ENCODE measurements around the gene MAML1. TPM values are rescaled to one million over a fixed set of nuclear protein-coding genes. Genes with fewer than 3 reads are reported as not detected.
A peak's percentile ranks its signal among the peaks of the same experiment; 100 is the strongest.
"Not testable (repeated sequence)": the region's sequence is repeated elsewhere in the genome, so short reads cannot be mapped to it uniquely, and the experiment has no call there.

MAML1 gene, protein sequence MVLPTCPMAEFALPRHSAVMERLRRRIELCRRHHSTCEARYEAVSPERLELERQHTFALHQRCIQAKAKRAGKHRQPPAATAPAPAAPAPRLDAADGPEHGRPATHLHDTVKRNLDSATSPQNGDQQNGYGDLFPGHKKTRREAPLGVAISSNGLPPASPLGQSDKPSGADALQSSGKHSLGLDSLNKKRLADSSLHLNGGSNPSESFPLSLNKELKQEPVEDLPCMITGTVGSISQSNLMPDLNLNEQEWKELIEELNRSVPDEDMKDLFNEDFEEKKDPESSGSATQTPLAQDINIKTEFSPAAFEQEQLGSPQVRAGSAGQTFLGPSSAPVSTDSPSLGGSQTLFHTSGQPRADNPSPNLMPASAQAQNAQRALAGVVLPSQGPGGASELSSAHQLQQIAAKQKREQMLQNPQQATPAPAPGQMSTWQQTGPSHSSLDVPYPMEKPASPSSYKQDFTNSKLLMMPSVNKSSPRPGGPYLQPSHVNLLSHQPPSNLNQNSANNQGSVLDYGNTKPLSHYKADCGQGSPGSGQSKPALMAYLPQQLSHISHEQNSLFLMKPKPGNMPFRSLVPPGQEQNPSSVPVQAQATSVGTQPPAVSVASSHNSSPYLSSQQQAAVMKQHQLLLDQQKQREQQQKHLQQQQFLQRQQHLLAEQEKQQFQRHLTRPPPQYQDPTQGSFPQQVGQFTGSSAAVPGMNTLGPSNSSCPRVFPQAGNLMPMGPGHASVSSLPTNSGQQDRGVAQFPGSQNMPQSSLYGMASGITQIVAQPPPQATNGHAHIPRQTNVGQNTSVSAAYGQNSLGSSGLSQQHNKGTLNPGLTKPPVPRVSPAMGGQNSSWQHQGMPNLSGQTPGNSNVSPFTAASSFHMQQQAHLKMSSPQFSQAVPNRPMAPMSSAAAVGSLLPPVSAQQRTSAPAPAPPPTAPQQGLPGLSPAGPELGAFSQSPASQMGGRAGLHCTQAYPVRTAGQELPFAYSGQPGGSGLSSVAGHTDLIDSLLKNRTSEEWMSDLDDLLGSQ
- 1 to 10 TPM in 2 of 3 donors, under 1 TPM in 1; 0.59 to 8.5 (median 1.5) TPM for polyA plus RNA-seq

- Mint-ChIP-seq H3K27ac (peak within 1 kb of the TSS; percentile 93 to 98 (median 96)), H3K9me3 (no peaks in the 10 kb centered on the region)
Measured at GRCh38 chr5:179732412-179732917, at the start of gene MAML1. Gene MAML1 (plus strand): TSS chr5:179732822. CDS start chr5:179733113, 291 bp downstream.

DNA sequence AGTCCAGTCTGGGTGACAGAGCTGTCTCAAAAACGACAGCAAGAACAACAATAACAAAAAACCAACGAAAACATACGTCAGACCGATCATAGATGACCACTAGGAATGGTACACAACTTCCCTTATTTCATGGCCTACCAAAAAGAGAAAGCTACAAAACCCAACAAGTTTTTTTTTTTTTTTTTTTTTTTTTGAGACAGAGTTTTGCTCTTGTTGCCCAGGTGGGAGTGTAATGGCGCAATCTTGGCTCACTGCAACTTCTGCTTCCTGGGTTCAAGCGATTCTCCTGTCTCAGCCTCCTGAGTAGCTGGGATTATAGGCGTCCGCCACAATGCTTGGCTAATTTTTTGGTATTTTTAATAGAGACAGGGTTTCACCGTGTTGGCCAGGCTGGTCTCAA is 43.4 kb upstream of the MAML1 start:
- H3K4me3 Mint-ChIP-seq; H3K36me3 Mint-ChIP-seq; H3K27ac Mint-ChIP-seq; DNase-seq; H3K4me1 Mint-ChIP-seq; H3K27me3 Mint-ChIP-seq (ENCODE audit: low read depth in 3 of 3); H3K9me3 Mint-ChIP-seq: not testable (repeated sequence)

More at GRCh38 chr5:179732412-179732917, at the start of gene MAML1:
- DNase-seq: peak; percentile 99 to 100 (median 99)
- peaks cover 4 to 30% (median 12%) of the 10 kb centered on the region in 3 donors for H3K36me3 Mint-ChIP-seq
- peaks cover 2 to 4% (median 4%) of the 10 kb centered on the region in 3 donors for H3K27me3 Mint-ChIP-seq (ENCODE audit: low read depth in 3 of 3)
- peak within 1 kb of the TSS; percentile 93 to 95 (median 94) for H3K4me3 Mint-ChIP-seq
- H3K4me1 Mint-ChIP-seq: peaks cover 34 to 50% of the 10 kb centered on the region in 2 donors

DNA sequence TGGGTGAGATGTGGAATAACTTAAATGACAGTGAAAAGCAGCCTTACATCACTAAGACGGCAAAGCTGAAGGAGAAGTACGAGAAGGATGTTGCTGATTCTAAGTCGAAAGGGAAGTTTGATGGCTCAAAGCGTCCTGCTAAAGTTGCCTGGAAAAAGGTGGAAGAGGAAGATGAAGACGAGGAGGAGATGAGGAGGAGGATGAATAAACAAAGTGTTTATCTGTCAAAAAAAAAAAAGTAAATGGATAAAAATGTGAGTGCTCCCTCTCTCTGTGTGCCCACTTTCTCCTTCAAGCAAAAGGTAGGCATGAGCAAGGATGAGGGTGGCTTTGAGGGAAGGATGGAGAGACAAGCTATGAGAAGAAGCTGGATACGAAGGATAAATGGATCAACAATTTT is 38.1 kb upstream of the MAML1 start:
- no peaks in the 10 kb centered on the region for H3K9me3 Mint-ChIP-seq
- no peak overlapping the region for H3K4me3 Mint-ChIP-seq
- H3K27ac Mint-ChIP-seq: peak overlapping the region in 5 of 6 donors; percentile 13 to 70 (median 17)
- DNase-seq: no peak
- peaks cover 2 to 19% (median 12%) of the 10 kb centered on the region in 3 donors for H3K27me3 Mint-ChIP-seq (ENCODE audit: low read depth in 3 of 3)
- H3K36me3 Mint-ChIP-seq: no peaks in the 10 kb centered on the region
- peaks cover 26 to 35% of the 10 kb centered on the region in 2 donors for H3K4me1 Mint-ChIP-seq

DNA sequence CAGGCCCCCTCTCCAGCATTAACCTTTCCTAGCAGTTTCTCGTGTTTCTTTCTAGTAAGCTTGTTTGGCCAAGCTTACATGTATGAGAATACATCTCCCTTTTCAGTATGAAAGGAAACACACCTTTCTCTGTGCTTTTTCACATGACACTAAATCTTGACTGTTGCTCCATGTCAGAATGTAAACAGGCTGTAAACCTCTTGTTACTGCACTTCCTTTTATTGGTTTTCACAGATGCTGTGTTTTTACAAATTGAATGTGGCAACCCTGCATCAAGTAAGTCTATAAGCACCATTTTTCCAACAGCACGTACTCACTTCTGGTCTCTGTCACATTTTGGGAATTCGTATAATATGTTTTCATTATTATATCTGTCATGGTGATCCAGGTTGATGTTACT is 36.0 kb upstream of the MAML1 start:
- H3K4me3 Mint-ChIP-seq: peak overlapping the region in 4 of 5 donors; percentile 22 to 44 (median 30)
- peaks cover 38 to 49% of the 10 kb centered on the region in 2 donors for H3K4me1 Mint-ChIP-seq

GRCh38 chr5:179697108-179697507 is 35.5 kb upstream of the MAML1 start:
- H3K9me3 Mint-ChIP-seq: no peaks in the 10 kb centered on the region
- DNase-seq: no peak
- H3K4me1 Mint-ChIP-seq: peaks cover 40 to 51% of the 10 kb centered on the region in 2 donors
- H3K36me3 Mint-ChIP-seq: no peaks in the 10 kb centered on the region
- peaks cover 2 to 23% (median 12%) of the 10 kb centered on the region in 3 donors for H3K27me3 Mint-ChIP-seq (ENCODE audit: low read depth in 3 of 3)
- H3K4me3 Mint-ChIP-seq: peak overlapping the region in 4 of 5 donors; percentile 33 to 97 (median 67)
- H3K27ac Mint-ChIP-seq: peak overlapping the region; percentile 90 to 99 (median 97)

More for the DNA sequence above, 36.0 kb upstream of the MAML1 start:
- Mint-ChIP-seq H3K27me3 (ENCODE audit: low read depth in 3 of 3) (peaks cover 2 to 23% (median 12%) of the 10 kb centered on the region in 3 donors), H3K36me3 (no peaks in the 10 kb centered on the region), H3K9me3 (no peaks in the 10 kb centered on the region), H3K27ac (peak overlapping the region; percentile 77 to 99 (median 97))
- DNase-seq: peak in 2 of 3 donors; percentile 9 to 10

- peaks cover 44 to 56% of the 10 kb centered on the region in 2 donors for H3K4me1 Mint-ChIP-seq
- H3K36me3 Mint-ChIP-seq, DNase-seq, H3K9me3 Mint-ChIP-seq: not testable (repeated sequence)
- peak overlapping the region; percentile 90 to 99 (median 97) for H3K27ac Mint-ChIP-seq
- peak overlapping the region; percentile 46 to 97 (median 88) for H3K4me3 Mint-ChIP-seq
- H3K27me3 Mint-ChIP-seq (ENCODE audit: low read depth in 3 of 3): peaks cover 2 to 23% (median 12%) of the 10 kb centered on the region in 3 donors
Measured at GRCh38 chr5:179697543-179697942, 35.1 kb upstream of the MAML1 start.

GRCh38 chr5:179697993-179698934 is 34.4 kb upstream of the MAML1 start:
- Mint-ChIP-seq H3K27me3 (ENCODE audit: low read depth in 3 of 3) (peaks cover 2 to 23% (median 12%) of the 10 kb centered on the region in 3 donors), H3K4me3 (peak overlapping the region; percentile 88 to 97 (median 97)), H3K27ac (peak overlapping the region; percentile 97 to 99 (median 98)), H3K4me1 (peaks cover 46 to 59% of the 10 kb centered on the region in 2 donors), H3K9me3 (no peaks in the 10 kb centered on the region), H3K36me3 (peaks cover 0 to 2% (median 0%) of the 10 kb centered on the region in 3 donors)
- peak; percentile 99 to 100 (median 100) for DNase-seq

DNA sequence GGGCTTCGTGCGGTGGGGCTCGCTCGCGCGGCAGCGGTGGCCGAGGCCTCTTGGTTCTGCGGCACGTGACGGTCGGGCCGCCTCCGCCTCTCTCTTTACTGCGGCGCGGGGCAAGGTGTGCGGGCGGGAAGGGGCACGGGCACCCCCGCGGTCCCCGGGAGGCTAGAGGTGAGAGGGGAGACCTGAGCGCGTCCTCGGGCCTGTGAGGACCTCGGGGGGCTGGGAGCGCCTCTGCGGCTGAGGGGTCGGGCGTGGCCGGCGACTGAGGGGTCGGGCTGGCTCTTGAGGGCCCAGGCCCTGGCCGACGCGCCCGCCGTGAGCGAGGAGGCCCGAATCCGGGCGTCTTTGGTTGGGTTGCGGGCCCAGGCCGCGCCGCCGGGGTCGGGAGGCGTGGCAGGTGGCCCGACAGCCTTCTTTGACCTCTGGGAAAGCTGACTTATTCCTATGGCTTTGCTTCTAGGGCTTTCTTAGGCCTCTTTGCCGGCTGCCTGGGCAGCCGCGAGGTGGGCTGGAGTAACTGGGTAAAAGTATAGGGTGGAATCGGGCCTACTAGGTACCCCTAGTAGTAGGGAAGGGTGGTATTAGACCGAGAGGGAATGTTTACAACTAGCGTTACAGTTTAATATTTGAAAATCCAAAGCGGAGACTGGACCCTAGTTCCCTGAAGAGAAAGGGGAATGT is 33.5 kb upstream of the MAML1 start, which contains the start of gene CANX:
Gene CANX (plus strand): TSS at position 33 of the 681 bp plus-strand sequence. CDS start 6,715 bp downstream, outside the sequence.
- H3K4me1 Mint-ChIP-seq: peaks cover 54 to 65% of the 10 kb centered on the region in 2 donors
- peak within 1 kb of the TSS; percentile 97 to 99 (median 98) for H3K27ac Mint-ChIP-seq
- H3K36me3 Mint-ChIP-seq: peaks cover 0 to 7% (median 2%) of the 10 kb centered on the region in 3 donors
- peaks cover 2 to 23% (median 15%) of the 10 kb centered on the region in 3 donors for H3K27me3 Mint-ChIP-seq (ENCODE audit: low read depth in 3 of 3)
- DNase-seq: no peak
- peak within 1 kb of the TSS; percentile 88 to 97 (median 97) for H3K4me3 Mint-ChIP-seq
- H3K9me3 Mint-ChIP-seq: no peaks in the 10 kb centered on the region

DNA sequence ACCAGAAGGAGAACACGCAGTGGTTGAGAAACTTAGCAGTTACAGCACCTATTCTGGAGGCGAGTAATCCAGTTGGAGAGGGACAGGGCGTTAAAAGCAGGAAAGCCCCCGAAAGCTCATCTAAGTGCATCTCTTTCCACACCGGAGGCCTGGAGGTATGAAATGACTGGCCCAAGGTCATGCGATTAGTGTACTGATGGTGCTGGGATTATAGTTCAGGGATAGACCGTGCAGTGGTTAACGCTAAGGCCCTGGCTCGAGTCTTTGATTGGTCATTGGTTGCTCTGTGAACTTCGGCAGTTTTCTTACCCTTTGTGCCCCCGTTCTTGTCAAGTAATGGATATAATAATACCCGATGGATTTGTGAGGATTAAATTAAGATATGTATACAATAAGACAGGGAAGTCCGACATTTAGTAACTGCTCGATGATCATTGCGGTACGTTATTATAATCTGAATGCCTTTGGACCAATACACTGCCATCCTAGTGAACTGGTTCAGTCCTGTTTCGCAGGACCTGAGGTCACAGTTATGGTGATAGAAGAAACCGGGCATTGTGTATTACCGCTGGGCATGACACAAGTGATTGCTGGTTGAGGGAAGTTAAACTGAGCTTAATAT is 32.9 kb upstream of the MAML1 start:
- Mint-ChIP-seq H3K27ac (peak overlapping the region; percentile 91 to 98 (median 96)), H3K36me3 (peaks cover 0 to 7% (median 2%) of the 10 kb centered on the region in 3 donors), H3K4me3 (peak overlapping the region; percentile 88 to 97 (median 97)), H3K9me3 (no peaks in the 10 kb centered on the region), H3K4me1 (peaks cover 51 to 60% of the 10 kb centered on the region in 2 donors), H3K27me3 (ENCODE audit: low read depth in 3 of 3) (peaks cover 2 to 20% (median 15%) of the 10 kb centered on the region in 3 donors)
- DNase-seq: peak; percentile 28 to 39 (median 36)

- H3K4me3 Mint-ChIP-seq: peak overlapping the region; percentile 88 to 97 (median 97)
- DNase-seq: no peak
- peaks cover 3 to 10% (median 5%) of the 10 kb centered on the region in 3 donors for H3K36me3 Mint-ChIP-seq
- no peaks in the 10 kb centered on the region for H3K9me3 Mint-ChIP-seq
- H3K27me3 Mint-ChIP-seq (ENCODE audit: low read depth in 3 of 3): peaks cover 2 to 20% (median 15%) of the 10 kb centered on the region in 3 donors
- peak overlapping the region; percentile 91 to 98 (median 96) for H3K27ac Mint-ChIP-seq
- H3K4me1 Mint-ChIP-seq: peaks cover 54 to 64% of the 10 kb centered on the region in 2 donors
Measured at GRCh38 chr5:179700401-179700918, 32.2 kb upstream of the MAML1 start.

GRCh38 chr5:179716286-179716685 is 16.3 kb upstream of the MAML1 start:
- Mint-ChIP-seq H3K36me3 (peaks cover 12 to 29% (median 13%) of the 10 kb centered on the region in 3 donors), H3K4me1 (peaks cover 2 to 18% of the 10 kb centered on the region in 2 donors), H3K4me3 (no peak overlapping the region), H3K27ac (peak overlapping the region in 3 of 6 donors; percentile 7 to 57 (median 32)), H3K9me3 (peaks cover 0 to 1% (median 0%) of the 10 kb centered on the region in 6 donors), H3K27me3 (ENCODE audit: low read depth in 3 of 3) (peaks cover 0 to 1% (median 1%) of the 10 kb centered on the region in 3 donors)
- DNase-seq: no peak
